Astrocyte (in vitro differentiated cells and primary cell): ENCODE results near the gene P3H1.

Experiments used
- CTCF ChIP-seq: IDR thresholded peaks from 2 replicates; pipeline ENCODE4 v1.5.1; 2011; ENCODE audit warnings: low read depth, mild to moderate bottlenecking, inconsistent platforms, low read length, moderate library complexity; ENCODE audit not compliant: insufficient read depth
- EZH2 ChIP-seq: IDR thresholded peaks from 2 replicates; pipeline ENCODE4 v1.6.1; 2012; ENCODE audit warnings: mild to moderate bottlenecking, low read length, inconsistent platforms; ENCODE audit not compliant: insufficient read depth

- TF ChIP-seq CTCF (no peak), EZH2 (no peak)
These were observed 25.8 kb downstream of the P3H1 start for GRCh38 chr1:42740851-42741580.
